Measurements from ENCODE around the gene SCML1.

SCML1 gene

GRCh38 chrX:17801431-17801830 lies 64.1 kb downstream of the SCML1 start:
- DNase-seq = no peak

GRCh38 chrX:17802756-17803155 lies 65.5 kb downstream of the SCML1 start:
- DNase-seq = no peak

- no peak for DNase-seq
Measured at GRCh38 chrX:17803449-17803848, 66.2 kb downstream of the SCML1 start.
